ENCODE results near the gene IMMP2L. TPM values are rescaled to one million over a fixed set of nuclear protein-coding genes. Genes with fewer than 3 reads are reported as not detected.

IMMP2L gene
- total and polyA plus RNA-seq, 4 experiments from 2014 or later: 23.5 to 32.2 (median 29.5) TPM

GRCh38 chr7:110890101-110890500 lies 672.2 kb downstream of the IMMP2L start:
- ChIA-PET CTCF (ENCODE audit: partially characterized antibody) (no interaction called here), POLR2A (ENCODE audit: partially characterized antibody) (no interaction called here)
- no peaks in the 10 kb centered on the region for H3K4me1 ChIP-seq (ENCODE audit: insufficient read depth, low read length)
- H3K9me3 ChIP-seq (ENCODE audit: control insufficient read depth in 1 of 2, low read length in 2 of 2): no peaks in the 10 kb centered on the region
- no peak overlapping the region for H3K4me3 Mint-ChIP-seq
- no peaks in the 10 kb centered on the region for H3K4me1 Mint-ChIP-seq
- H3K36me3 Mint-ChIP-seq: peaks cover 0 to 1% of the 10 kb centered on the region in 2 donors
- no peak overlapping the region for H3K27ac ChIP-seq (ENCODE audit: low read depth, low read length)
- H3K4me3 ChIP-seq (ENCODE audit: low read length in 2 of 2): no peak overlapping the region
- no peak for DNase-seq
- H3K27me3 ChIP-seq (ENCODE audit: insufficient read depth, low read length): no peaks in the 10 kb centered on the region
- no peaks in the 10 kb centered on the region for H3K27me3 Mint-ChIP-seq
- no peaks in the 10 kb centered on the region for H3K36me3 ChIP-seq (ENCODE audit: insufficient read depth, low read length)
- intact Hi-C loops (cut with micrococcal nuclease): no loop called here
- H3K27ac Mint-ChIP-seq: no peak overlapping the region
- H3K9me3 Mint-ChIP-seq: peaks cover 0 to 4% (median 0%) of the 10 kb centered on the region in 8 donors

DNA sequence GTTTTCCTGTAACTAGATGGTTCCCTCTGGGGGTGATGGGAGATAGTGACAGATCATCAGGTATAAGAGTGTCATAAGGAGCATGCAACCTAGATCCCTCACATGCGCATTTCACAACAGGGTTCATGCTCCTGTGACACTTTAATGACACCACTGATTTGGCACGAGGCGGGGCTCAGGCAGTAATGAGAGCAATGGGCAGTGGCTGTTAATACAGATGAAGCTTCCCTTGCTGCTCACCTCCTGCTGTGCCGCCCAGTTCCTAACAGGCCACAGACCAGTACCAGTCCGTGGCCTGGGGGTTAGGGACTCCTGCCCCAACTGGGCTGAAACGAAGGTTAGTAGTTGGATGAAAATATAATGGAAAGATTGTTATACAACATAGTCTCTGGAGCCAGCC lies 673.0 kb downstream of the IMMP2L start:
- Histone ChIP-seq H3K4me1 (ENCODE audit: insufficient read depth, low read length) (no peaks in the 10 kb centered on the region), H3K27ac (ENCODE audit: low read depth, low read length) (no peak overlapping the region), H3K4me3 (ENCODE audit: low read length in 2 of 2) (no peak overlapping the region), H3K9me3 (ENCODE audit: control insufficient read depth in 1 of 2, low read length in 2 of 2) (no peaks in the 10 kb centered on the region), H3K27me3 (ENCODE audit: insufficient read depth, low read length) (no peaks in the 10 kb centered on the region), H3K36me3 (ENCODE audit: insufficient read depth, low read length) (no peaks in the 10 kb centered on the region)
- H3K27me3 Mint-ChIP-seq: no peaks in the 10 kb centered on the region
- H3K27ac Mint-ChIP-seq: peak overlapping the region in 1 of 7 donors; percentile 53
- no peaks in the 10 kb centered on the region for H3K4me1 Mint-ChIP-seq
- intact Hi-C loops (cut with micrococcal nuclease): no loop called here
- DNase-seq: no peak
- H3K36me3 Mint-ChIP-seq: no peaks in the 10 kb centered on the region
- ChIA-PET CTCF (ENCODE audit: partially characterized antibody) (no interaction called here), POLR2A (ENCODE audit: partially characterized antibody) (no interaction called here)
- H3K4me3 Mint-ChIP-seq: no peak overlapping the region
- H3K9me3 Mint-ChIP-seq: peaks cover 0 to 2% (median 0%) of the 10 kb centered on the region in 8 donors

- no peaks in the 10 kb centered on the region for H3K27me3 Mint-ChIP-seq
- no peak for DNase-seq
- ChIA-PET CTCF (ENCODE audit: partially characterized antibody) (no interaction called here), POLR2A (ENCODE audit: partially characterized antibody) (no interaction called here)
- Histone ChIP-seq H3K9me3 (ENCODE audit: control insufficient read depth in 1 of 2, low read length in 2 of 2) (no peaks in the 10 kb centered on the region), H3K4me1 (ENCODE audit: insufficient read depth, low read length) (no peaks in the 10 kb centered on the region), H3K4me3 (ENCODE audit: low read length in 2 of 2) (no peak overlapping the region), H3K27me3 (ENCODE audit: insufficient read depth, low read length) (no peaks in the 10 kb centered on the region), H3K27ac (ENCODE audit: low read depth, low read length) (no peak overlapping the region), H3K36me3 (ENCODE audit: insufficient read depth, low read length) (no peaks in the 10 kb centered on the region)
- H3K27ac Mint-ChIP-seq: no peak overlapping the region
- intact Hi-C loops (cut with micrococcal nuclease): no loop called here
- no peaks in the 10 kb centered on the region for H3K36me3 Mint-ChIP-seq
- H3K4me3 Mint-ChIP-seq: no peak overlapping the region
- H3K9me3 Mint-ChIP-seq: no peaks in the 10 kb centered on the region
- no peaks in the 10 kb centered on the region for H3K4me1 Mint-ChIP-seq
Measured at GRCh38 chr7:110888641-110889040, 673.7 kb downstream of the IMMP2L start.

- Mint-ChIP-seq H3K4me3 (no peak overlapping the region), H3K9me3 (no peaks in the 10 kb centered on the region), H3K27me3 (no peaks in the 10 kb centered on the region), H3K4me1 (no peaks in the 10 kb centered on the region), H3K36me3 (no peaks in the 10 kb centered on the region), H3K27ac (no peak overlapping the region)
- no peak overlapping the region for H3K27ac ChIP-seq (ENCODE audit: low read depth, low read length)
- no peaks in the 10 kb centered on the region for H3K27me3 ChIP-seq (ENCODE audit: insufficient read depth, low read length)
- intact Hi-C loops (cut with micrococcal nuclease): no loop called here
- no peaks in the 10 kb centered on the region for H3K9me3 ChIP-seq (ENCODE audit: control insufficient read depth in 1 of 2, low read length in 2 of 2)
- ChIA-PET POLR2A (ENCODE audit: partially characterized antibody) (no interaction called here), CTCF (ENCODE audit: partially characterized antibody) (no interaction called here)
- H3K36me3 ChIP-seq (ENCODE audit: insufficient read depth, low read length): no peaks in the 10 kb centered on the region
- no peaks in the 10 kb centered on the region for H3K4me1 ChIP-seq (ENCODE audit: insufficient read depth, low read length)
- H3K4me3 ChIP-seq (ENCODE audit: low read length in 2 of 2): no peak overlapping the region
- DNase-seq: no peak
Measured at GRCh38 chr7:110885474-110885873, 676.8 kb downstream of the IMMP2L start.

DNA sequence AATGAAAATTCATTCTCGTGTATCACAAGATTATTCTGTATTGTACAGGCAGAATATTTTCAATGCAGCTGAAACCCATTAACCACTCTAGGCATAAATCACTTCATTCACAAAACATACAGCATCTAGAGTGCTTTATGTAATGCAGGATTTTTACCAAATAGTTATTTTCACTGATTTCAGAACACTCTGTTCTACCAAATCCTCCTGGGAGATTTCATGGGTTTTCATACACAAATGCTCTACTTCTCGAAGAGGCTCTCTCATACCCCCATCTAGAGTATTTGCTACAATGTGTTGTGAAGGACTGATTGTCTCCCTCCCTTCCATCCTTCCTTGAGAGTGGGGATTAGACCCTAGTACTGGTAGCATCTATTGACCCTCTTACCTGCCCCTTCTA lies 680.6 kb downstream of the IMMP2L start:
- Histone ChIP-seq H3K27me3 (ENCODE audit: insufficient read depth, low read length) (no peaks in the 10 kb centered on the region), H3K36me3 (ENCODE audit: insufficient read depth, low read length) (no peaks in the 10 kb centered on the region), H3K4me3 (ENCODE audit: low read length in 2 of 2) (no peak overlapping the region), H3K9me3 (ENCODE audit: control insufficient read depth in 1 of 2, low read length in 2 of 2) (no peaks in the 10 kb centered on the region), H3K27ac (ENCODE audit: low read depth, low read length) (no peak overlapping the region), H3K4me1 (ENCODE audit: insufficient read depth, low read length) (no peaks in the 10 kb centered on the region)
- no peaks in the 10 kb centered on the region for H3K36me3 Mint-ChIP-seq
- H3K27me3 Mint-ChIP-seq: no peaks in the 10 kb centered on the region
- ChIA-PET POLR2A (ENCODE audit: partially characterized antibody) (no interaction called here), CTCF (ENCODE audit: partially characterized antibody) (no interaction called here)
- H3K4me3 Mint-ChIP-seq: no peak overlapping the region
- H3K9me3 Mint-ChIP-seq: no peaks in the 10 kb centered on the region
- peak overlapping the region in 1 of 7 donors; percentile 20 for H3K27ac Mint-ChIP-seq
- DNase-seq: no peak
- H3K4me1 Mint-ChIP-seq: no peaks in the 10 kb centered on the region
- intact Hi-C loops (cut with micrococcal nuclease): no loop called here

DNA sequence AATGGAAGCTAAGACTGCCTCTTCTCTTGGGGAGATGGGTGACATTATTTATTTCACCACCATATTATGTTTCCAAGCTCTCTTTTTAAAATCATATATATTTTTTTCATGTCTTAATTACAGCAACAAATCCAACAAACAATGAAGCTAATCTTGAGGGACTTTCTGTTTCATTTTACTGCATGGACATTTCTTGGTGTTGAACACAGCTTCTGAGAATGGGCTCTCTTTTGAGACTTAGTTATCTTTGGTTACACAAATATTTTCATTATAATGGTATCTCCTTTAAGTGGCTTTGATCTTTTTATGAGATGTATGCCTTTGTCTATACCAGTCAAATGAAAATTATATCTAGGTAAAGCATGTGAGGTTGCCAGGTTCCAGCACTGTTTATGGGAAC lies 681.3 kb downstream of the IMMP2L start:
- no peaks in the 10 kb centered on the region for H3K4me1 ChIP-seq (ENCODE audit: insufficient read depth, low read length)
- H3K27ac ChIP-seq (ENCODE audit: low read depth, low read length): no peak overlapping the region
- no peaks in the 10 kb centered on the region for H3K9me3 Mint-ChIP-seq
- H3K4me1 Mint-ChIP-seq: no peaks in the 10 kb centered on the region
- ChIA-PET CTCF (ENCODE audit: partially characterized antibody) (no interaction called here), POLR2A (ENCODE audit: partially characterized antibody) (no interaction called here)
- H3K36me3 ChIP-seq (ENCODE audit: insufficient read depth, low read length): no peaks in the 10 kb centered on the region
- H3K27me3 ChIP-seq (ENCODE audit: insufficient read depth, low read length): no peaks in the 10 kb centered on the region
- no peaks in the 10 kb centered on the region for H3K36me3 Mint-ChIP-seq
- H3K9me3 ChIP-seq (ENCODE audit: control insufficient read depth in 1 of 2, low read length in 2 of 2): no peaks in the 10 kb centered on the region
- H3K4me3 ChIP-seq (ENCODE audit: low read length in 2 of 2): no peak overlapping the region
- intact Hi-C loops (cut with micrococcal nuclease): no loop called here
- no peak for DNase-seq
- H3K27ac Mint-ChIP-seq: no peak overlapping the region
- no peaks in the 10 kb centered on the region for H3K27me3 Mint-ChIP-seq
- no peak overlapping the region for H3K4me3 Mint-ChIP-seq

- ChIA-PET POLR2A (ENCODE audit: partially characterized antibody) (no interaction called here), CTCF (ENCODE audit: partially characterized antibody) (interaction anchor here (1.3 kb wide), 1 partner anchor 221 kb away, joined by 3 read pairs; no protein-coding TSS in a partner anchor)
- Histone ChIP-seq H3K4me3 (ENCODE audit: low read length in 2 of 2) (no peak overlapping the region), H3K27ac (ENCODE audit: low read depth, low read length) (no peak overlapping the region), H3K36me3 (ENCODE audit: insufficient read depth, low read length) (no peaks in the 10 kb centered on the region), H3K9me3 (ENCODE audit: control insufficient read depth in 1 of 2, low read length in 2 of 2) (no peaks in the 10 kb centered on the region), H3K4me1 (ENCODE audit: insufficient read depth, low read length) (no peaks in the 10 kb centered on the region), H3K27me3 (ENCODE audit: insufficient read depth, low read length) (no peaks in the 10 kb centered on the region)
- Mint-ChIP-seq H3K27ac (no peak overlapping the region), H3K36me3 (peaks cover 0 to 5% of the 10 kb centered on the region in 2 donors), H3K4me3 (no peak overlapping the region), H3K9me3 (no peaks in the 10 kb centered on the region), H3K4me1 (no peaks in the 10 kb centered on the region), H3K27me3 (no peaks in the 10 kb centered on the region)
- no peak for DNase-seq
- intact Hi-C loops (cut with micrococcal nuclease): no loop called here
Measured at GRCh38 chr7:110877016-110877415, 685.3 kb downstream of the IMMP2L start.

GRCh38 chr7:110875346-110875745 lies 686.9 kb downstream of the IMMP2L start:
- H3K4me1 Mint-ChIP-seq: no peaks in the 10 kb centered on the region
- DNase-seq: no peak
- H3K4me3 Mint-ChIP-seq: no peak overlapping the region
- Histone ChIP-seq H3K27me3 (ENCODE audit: insufficient read depth, low read length) (no peaks in the 10 kb centered on the region), H3K36me3 (ENCODE audit: insufficient read depth, low read length) (no peaks in the 10 kb centered on the region), H3K27ac (ENCODE audit: low read depth, low read length) (no peak overlapping the region), H3K4me1 (ENCODE audit: insufficient read depth, low read length) (no peaks in the 10 kb centered on the region), H3K9me3 (ENCODE audit: control insufficient read depth in 1 of 2, low read length in 2 of 2) (no peaks in the 10 kb centered on the region), H3K4me3 (ENCODE audit: low read length in 2 of 2) (no peak overlapping the region)
- H3K9me3 Mint-ChIP-seq: no peaks in the 10 kb centered on the region
- intact Hi-C loops (cut with micrococcal nuclease): no loop called here
- H3K27ac Mint-ChIP-seq: no peak overlapping the region
- CTCF ChIA-PET (ENCODE audit: partially characterized antibody): no interaction called here
- POLR2A ChIA-PET (ENCODE audit: partially characterized antibody): no interaction called here
- H3K27me3 Mint-ChIP-seq: no peaks in the 10 kb centered on the region
- H3K36me3 Mint-ChIP-seq: peaks cover 0 to 5% of the 10 kb centered on the region in 2 donors
